Stimulated activated CD8-positive, alpha-beta memory T cell treated with anti-CD3 and anti-CD28 coated beads, Interleukin-15, amount 100 ng/mL, for 48 hours (primary cell): Measurements from ENCODE around the gene FNBP1.

Experiments
- DNase-seq, 2 donors: peaks; one replicate each; pipeline ENCODE4 v3.0.0-alpha.2; 2020; ENCODE audit warnings: low read depth in 2 of 2

The FNBP1 gene

GRCh38 chr9:129919841-129920240 lies 123.1 kb downstream of the FNBP1 start:
- DNase-seq: no peak

DNA sequence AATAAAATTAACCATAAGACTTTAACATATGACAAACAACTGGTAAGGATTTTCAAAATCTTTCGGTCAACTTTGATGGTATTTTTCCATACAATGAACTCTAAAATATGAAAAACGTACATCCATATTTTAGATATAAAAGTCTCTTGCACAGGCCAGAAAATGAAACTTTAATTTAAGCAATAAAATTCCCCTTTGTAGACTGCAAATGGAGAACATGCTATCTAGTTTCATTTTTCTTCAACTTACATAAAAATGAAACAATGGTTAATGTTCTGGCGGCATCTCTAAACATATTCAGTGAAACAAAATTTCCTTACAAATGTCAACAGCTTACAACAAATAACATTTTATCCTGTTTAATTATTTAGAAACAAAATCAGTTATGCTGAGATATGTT lies 123.7 kb downstream of the FNBP1 start:
- DNase-seq: no peak

DNA sequence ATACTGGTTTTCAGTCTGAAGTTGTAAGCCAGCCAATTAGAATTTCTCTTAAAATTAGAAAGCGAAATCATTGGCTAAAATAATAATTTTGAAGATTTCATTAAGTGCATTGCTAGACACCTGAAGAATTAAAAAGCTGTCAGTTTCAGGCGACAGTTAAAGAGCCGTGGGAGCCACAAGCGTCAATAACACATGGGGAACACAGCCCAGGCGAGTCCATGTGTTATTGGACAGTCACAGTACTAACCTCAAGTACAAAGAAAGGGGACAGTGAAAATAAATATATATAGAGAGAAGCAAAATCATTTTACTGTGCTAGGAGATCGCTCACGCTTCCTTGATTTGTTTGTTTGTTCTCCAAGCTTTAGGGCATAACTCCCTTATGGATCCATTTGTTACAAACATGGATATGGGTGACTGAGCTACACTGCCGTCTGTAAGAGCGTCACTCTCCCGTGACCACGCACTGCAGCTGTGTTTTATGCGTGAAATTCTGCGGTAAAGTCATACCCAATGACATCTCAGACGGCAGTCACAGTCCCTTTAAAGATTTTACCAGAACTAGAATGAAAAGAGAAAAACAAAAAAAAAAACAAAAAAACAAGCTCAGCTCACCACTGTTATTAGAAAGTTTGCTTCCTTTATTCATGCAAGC lies 124.6 kb downstream of the FNBP1 start:
- DNase-seq: no peak

- DNase-seq: no peak
Measured at GRCh38 chr9:129916707-129917106, 126.3 kb downstream of the FNBP1 start.

DNA sequence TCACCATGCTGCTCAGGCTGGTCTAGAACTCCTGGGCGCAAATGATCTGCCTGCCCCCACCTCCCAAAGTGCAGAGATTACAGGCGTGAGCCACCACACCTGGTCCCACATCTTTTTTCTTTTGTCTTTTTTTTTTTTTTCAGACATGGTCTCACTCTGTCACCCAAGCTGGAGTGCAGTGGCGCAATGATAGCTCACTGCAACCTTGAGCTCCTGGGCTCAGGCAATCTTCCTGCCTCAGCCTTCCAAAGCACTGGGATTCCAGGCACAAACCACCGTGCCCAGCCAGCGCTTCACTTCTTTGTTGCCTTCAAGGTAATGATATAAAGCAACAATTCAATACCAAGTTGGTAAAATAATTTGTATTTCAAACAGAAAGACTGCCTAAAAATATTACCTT lies 128.9 kb downstream of the FNBP1 start:
- no peak for DNase-seq

- no peak for DNase-seq
Measured at GRCh38 chr9:129910628-129911567, 132.1 kb downstream of the FNBP1 start.

DNA sequence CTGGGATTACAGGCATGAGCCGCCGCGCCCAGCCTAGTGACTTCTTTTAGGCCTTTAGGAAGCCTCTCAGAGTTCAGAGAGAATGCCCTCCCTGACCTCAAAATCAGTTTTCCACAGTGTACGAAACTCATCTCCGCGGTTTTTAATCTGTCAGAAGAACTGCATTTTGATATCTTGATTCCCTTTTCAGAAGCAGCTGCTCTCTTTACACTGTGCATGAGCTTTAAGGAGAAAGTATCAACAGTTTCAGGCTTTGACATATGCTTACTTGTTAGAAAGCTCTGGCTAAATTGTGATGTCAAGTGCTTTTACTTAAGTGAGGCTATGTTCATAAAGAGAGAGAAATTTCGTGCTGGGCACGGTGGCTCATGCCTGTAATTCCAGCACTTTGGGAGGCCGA lies 133.1 kb downstream of the FNBP1 start:
- no peak for DNase-seq

GRCh38 chr9:129908906-129909305 lies 134.1 kb downstream of the FNBP1 start:
- no peak for DNase-seq

- no peak for DNase-seq
Measured at GRCh38 chr9:129907201-129907600, 135.8 kb downstream of the FNBP1 start.

- DNase-seq: no peak
Measured at GRCh38 chr9:129906298-129906697, 136.7 kb downstream of the FNBP1 start.

- no peak for DNase-seq
Measured at GRCh38 chr9:129904734-129905133, 138.3 kb downstream of the FNBP1 start.

- no peak for DNase-seq
Measured at GRCh38 chr9:129902740-129903134, 140.3 kb downstream of the FNBP1 start.

- no peak for DNase-seq
Measured at GRCh38 chr9:129901993-129902739, 140.8 kb downstream of the FNBP1 start.

- DNase-seq: no peak
Measured at GRCh38 chr9:129900263-129901027, 142.5 kb downstream of the FNBP1 start.

- no peak for DNase-seq
Measured at GRCh38 chr9:129899620-129900019, 143.4 kb downstream of the FNBP1 start.

DNA sequence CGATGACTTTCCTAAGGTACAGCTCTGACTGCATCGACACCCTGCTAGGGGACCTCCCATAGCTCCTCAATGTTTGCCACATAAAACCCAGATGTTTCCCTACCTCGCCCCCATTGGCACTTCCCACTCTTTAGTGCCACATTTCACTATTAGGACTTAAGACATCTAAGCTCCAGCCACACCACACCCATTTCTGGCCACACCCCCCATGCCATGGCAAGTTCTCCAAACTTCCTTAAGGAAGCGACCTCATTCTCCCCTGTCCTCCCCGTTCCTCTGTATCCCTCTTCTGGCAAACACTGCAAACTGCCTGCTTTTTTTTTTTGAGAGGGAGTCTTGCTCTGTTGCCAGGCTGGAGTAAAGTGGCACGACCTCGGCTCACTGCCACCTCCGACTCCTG lies 144.8 kb downstream of the FNBP1 start:
- no peak for DNase-seq

DNA sequence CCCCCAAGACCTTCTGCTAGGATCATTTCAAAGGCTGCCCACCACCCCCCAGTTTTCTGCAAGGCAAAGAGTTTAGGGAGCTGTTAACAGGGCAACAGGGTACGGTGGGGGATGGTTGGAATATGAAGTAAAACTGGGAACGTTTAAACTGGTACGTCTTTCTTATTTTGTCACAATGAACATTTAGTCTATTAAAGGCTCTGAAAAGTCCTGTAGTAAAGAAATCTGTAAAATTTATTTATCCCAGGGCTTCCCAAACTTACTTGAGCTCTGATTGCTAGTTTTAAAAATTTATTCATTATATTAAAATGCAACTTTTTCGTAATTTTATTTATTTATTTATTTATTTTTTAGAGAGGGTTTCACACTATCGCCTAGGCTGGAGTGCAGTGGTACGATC lies 145.7 kb downstream of the FNBP1 start:
- no peak for DNase-seq

DNA sequence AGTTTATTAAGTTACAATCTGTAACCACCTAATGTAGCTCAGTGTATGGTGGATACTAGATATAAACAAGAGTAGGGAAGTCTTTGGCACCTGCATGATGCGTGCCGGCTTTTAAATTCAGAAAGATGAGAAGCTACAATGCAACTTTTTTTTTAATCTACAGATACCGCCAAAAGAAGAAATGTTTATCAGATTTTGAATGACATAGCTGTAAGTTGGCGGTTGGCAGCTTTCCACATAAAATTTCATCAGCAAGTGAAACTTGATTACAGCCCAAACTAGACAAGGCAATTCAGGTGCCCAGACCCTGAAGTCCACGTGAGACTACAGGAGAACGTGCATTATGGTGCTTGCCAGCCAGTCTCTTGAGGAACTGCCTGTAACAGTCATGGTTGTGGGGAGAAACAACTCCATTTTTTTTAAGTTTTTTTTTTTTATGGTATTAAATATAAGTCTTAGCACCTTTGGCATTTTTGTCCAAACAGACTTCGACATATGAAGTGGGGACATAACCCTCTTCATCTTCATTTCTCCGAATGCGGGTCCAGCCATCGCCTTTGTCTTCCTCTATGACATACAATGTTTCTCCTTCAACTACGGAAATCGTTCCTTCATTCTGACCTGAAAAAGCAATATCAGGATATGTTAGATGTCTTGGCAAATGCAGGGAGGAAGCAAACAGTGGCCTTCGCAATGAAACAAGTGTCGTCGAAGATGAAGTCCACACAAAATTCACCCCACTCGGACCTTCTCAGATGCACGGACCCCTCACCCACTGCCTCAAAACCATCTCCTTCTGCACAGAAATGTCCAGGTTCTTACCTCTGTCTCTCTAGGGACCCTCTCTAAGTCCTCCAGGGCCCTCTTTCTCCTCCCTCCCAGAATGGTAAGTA lies 147.4 kb downstream of the FNBP1 start:
- no peak for DNase-seq

- no peak for DNase-seq
Measured at GRCh38 chr9:129894120-129894823, 148.7 kb downstream of the FNBP1 start.

DNA sequence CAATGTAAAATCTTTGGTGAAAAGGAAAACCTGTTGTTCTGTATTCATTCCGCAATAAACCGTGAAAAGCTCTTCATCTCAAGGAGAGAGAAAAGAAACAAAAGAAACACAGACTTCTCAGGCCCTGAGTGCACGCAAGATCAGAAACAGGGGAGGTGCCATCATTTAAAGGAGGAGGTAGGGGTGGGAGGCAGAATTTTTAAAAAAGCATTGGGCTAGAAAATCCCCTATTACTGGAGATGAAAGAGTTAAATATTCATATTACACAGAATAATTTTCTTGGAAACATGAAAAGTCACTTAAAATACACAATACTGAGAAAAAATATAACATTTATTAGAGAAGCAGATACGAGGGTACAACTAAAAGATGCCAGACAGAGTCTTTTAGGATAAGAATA lies 151.4 kb downstream of the FNBP1 start:
- DNase-seq: no peak
